NB4 (cell line): ENCODE results near the gene VLDLR.

Source experiments
- POLR2A ChIP-seq: IDR thresholded peaks from 2 replicates; pipeline ENCODE4 v1.6.1; 2011; ENCODE audit warnings: mild to moderate bottlenecking; ENCODE audit not compliant: insufficient read length; ENCODE audit errors: extremely low read depth
- TF ChIP-seq, protein P1 (sequence below): IDR thresholded peaks from one replicate; pipeline ENCODE4 v1.5.1; 2012; ENCODE audit warnings: low read depth, low read length

DNA sequence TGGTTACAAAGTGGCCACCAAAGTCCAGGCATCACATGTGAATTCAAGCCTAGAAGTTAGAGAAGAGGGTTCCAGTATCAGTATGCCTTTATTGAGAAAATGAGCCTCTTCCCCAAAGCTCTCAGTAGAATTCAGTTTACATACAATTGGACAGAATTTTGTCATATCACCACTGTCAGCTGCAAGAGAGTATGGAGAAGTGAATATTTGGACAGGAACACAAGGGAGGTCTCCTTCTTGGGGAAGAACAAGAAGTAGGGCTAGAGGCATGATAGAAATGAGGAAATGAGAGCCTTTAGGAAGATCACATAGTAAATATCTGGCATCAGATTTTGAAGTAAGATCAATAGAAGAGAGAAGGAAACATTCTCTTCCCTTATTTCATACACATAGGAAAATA is 27.8 kb upstream of the VLDLR start:
- TF ChIP-seq, protein P1, sequence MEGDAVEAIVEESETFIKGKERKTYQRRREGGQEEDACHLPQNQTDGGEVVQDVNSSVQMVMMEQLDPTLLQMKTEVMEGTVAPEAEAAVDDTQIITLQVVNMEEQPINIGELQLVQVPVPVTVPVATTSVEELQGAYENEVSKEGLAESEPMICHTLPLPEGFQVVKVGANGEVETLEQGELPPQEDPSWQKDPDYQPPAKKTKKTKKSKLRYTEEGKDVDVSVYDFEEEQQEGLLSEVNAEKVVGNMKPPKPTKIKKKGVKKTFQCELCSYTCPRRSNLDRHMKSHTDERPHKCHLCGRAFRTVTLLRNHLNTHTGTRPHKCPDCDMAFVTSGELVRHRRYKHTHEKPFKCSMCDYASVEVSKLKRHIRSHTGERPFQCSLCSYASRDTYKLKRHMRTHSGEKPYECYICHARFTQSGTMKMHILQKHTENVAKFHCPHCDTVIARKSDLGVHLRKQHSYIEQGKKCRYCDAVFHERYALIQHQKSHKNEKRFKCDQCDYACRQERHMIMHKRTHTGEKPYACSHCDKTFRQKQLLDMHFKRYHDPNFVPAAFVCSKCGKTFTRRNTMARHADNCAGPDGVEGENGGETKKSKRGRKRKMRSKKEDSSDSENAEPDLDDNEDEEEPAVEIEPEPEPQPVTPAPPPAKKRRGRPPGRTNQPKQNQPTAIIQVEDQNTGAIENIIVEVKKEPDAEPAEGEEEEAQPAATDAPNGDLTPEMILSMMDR, result no peak
- no peak for TF ChIP-seq POLR2A
